ENCODE data around the gene YWHAG. TPM values are rescaled to one million over a fixed set of nuclear protein-coding genes. Genes with fewer than 3 reads are reported as not detected.

The YWHAG gene
- total and polyA plus RNA-seq, 2 of the 13 experiments (the other 11 are each of a cell fraction or from before 2014, with no cell fraction given), result 36.9 to 67.5 TPM

GRCh38 chr7:76317782-76318487 lies 40.9 kb downstream of the YWHAG start (continued):
- TF ChIP-seq STAT6 (CRISPR knock-in tag; IDR thresholded peaks at IDR 0.05; ENCODE audit: borderline replicate concordance) (peak; percentile 72; the same call in 1 of the 2 replicates), CSRNP1 (CRISPR knock-in tag; IDR thresholded peaks at IDR 0.05) (peak; percentile 39; the same call in 1 of the 2 replicates), PRDM10 (CRISPR knock-in tag; IDR thresholded peaks at IDR 0.05; ENCODE audit: low read depth) (peak; percentile 56; the same call in 1 of the 2 replicates), ZNF317 (CRISPR knock-in tag; IDR thresholded peaks at IDR 0.05) (no peak; the same call in 1 of the 2 replicates), PHF21A (CRISPR knock-in tag; IDR thresholded peaks at IDR 0.05) (peak; percentile 66), TBL1XR1 (IDR thresholded peaks at IDR 0.05; ENCODE audit: borderline replicate concordance, low read length, partially characterized antibody) (no peak), RERE (CRISPR knock-in tag; IDR thresholded peaks at IDR 0.05; ENCODE audit: low read depth) (no peak), RNF2 (conservative IDR thresholded peaks at IDR 0.05; ENCODE audit: low read depth) (no peak), ZNF749 (CRISPR knock-in tag; IDR thresholded peaks at IDR 0.05; ENCODE audit: borderline replicate concordance) (no peak), NFATC3 (CRISPR knock-in tag; IDR thresholded peaks at IDR 0.05) (no peak), IRF9 (CRISPR knock-in tag; IDR thresholded peaks at IDR 0.05; ENCODE audit: borderline replicate concordance) (peak; percentile 33; the same call in 1 of the 2 replicates), MTF2 (CRISPR knock-in tag; IDR thresholded peaks at IDR 0.05; ENCODE audit: borderline replicate concordance) (0 out of 2 replicates have a peak, but pooled peaks have one; percentile 61)
